ENCODE results near the gene PTBP3. TPM values are rescaled to one million over a fixed set of nuclear protein-coding genes. Genes with fewer than 3 reads are reported as not detected.

PTBP3 gene
- polyA plus RNA-seq, 2 of the 4 experiments (the other 2 are of a cell fraction) = 55.7 to 105 TPM

DNA sequence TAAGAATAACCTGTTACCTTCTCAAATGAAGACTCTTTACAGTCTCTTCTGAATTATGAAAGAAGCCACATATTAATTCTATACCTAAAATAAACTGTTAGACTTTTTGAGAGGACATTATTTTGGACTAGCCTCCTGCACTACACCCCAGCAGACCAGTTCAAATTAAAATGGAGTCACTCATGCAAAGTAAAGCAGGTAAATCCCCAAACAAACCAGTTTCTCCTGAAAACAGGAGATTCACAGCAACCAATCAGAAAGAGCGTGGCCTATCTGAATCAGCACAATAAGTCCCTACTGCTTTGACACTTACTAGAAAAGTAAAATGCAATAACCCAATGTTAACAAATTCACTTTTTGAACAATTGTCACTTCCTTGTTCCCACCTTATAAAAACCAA lies 58.8 kb downstream of the PTBP3 start:
- no peak for ATAC-seq
- ChIA-PET POLR2A (no interaction called here), CTCF (no interaction called here)
- Histone ChIP-seq H3K9me3 (no peaks in the 10 kb centered on the region), H3K27ac (no peak overlapping the region), H3K4me2 (no peak overlapping the region), H3K4me3 (no peak overlapping the region), H3K4me1 (peaks cover 40% of the 10 kb centered on the region)
- FAIRE-seq = no peak
- TF ChIP-seq, protein P1, sequence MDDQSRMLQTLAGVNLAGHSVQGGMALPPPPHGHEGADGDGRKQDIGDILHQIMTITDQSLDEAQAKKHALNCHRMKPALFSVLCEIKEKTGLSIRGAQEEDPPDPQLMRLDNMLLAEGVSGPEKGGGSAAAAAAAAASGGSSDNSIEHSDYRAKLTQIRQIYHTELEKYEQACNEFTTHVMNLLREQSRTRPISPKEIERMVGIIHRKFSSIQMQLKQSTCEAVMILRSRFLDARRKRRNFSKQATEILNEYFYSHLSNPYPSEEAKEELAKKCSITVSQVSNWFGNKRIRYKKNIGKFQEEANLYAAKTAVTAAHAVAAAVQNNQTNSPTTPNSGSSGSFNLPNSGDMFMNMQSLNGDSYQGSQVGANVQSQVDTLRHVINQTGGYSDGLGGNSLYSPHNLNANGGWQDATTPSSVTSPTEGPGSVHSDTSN (IDR thresholded peaks at IDR 0.05) = no peak
- TF ChIP-seq KDM5A (IDR thresholded peaks at IDR 0.05) (no peak), CBX8 (IDR thresholded peaks at IDR 0.05) (no peak), GATA3 (IDR thresholded peaks at IDR 0.05; ENCODE audit: borderline replicate concordance) (no peak), ESRRA (IDR thresholded peaks at IDR 0.05; ENCODE audit: borderline replicate concordance, low read length) (no peak), MAZ (IDR thresholded peaks at IDR 0.05; ENCODE audit: borderline replicate concordance, low read depth, low read length) (no peak), ZFP36 (IDR thresholded peaks at IDR 0.05; ENCODE audit: borderline replicate concordance, partially characterized antibody) (no peak), ZNF302 (CRISPR knock-in tag; IDR thresholded peaks at IDR 0.05) (no peak), EHF (CRISPR knock-in tag; IDR thresholded peaks at IDR 0.05) (no peak), PHF8 (IDR thresholded peaks at IDR 0.05; ENCODE audit: borderline replicate concordance, low read depth) (no peak), SREBF2 (IDR thresholded peaks at IDR 0.05) (no peak), KDM1A (IDR thresholded peaks at IDR 0.05; ENCODE audit: low read depth) (no peak), BHLHE40 (IDR thresholded peaks at IDR 0.05; ENCODE audit: low read depth, low read length) (no peak)
- TF ChIP-seq, protein P2, sequence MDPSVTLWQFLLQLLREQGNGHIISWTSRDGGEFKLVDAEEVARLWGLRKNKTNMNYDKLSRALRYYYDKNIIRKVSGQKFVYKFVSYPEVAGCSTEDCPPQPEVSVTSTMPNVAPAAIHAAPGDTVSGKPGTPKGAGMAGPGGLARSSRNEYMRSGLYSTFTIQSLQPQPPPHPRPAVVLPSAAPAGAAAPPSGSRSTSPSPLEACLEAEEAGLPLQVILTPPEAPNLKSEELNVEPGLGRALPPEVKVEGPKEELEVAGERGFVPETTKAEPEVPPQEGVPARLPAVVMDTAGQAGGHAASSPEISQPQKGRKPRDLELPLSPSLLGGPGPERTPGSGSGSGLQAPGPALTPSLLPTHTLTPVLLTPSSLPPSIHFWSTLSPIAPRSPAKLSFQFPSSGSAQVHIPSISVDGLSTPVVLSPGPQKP (IDR thresholded peaks at IDR 0.05; ENCODE audit: low read depth, low read length) = no peak
- no peak for DNase-seq (ENCODE audit: low read depth in 1 of 2, low spot score in 1 of 2)
- 100% methylated on average over 1 of the region's 1 CpG for WGBS (ENCODE audit: missing lambda C conversion rate)

DNA sequence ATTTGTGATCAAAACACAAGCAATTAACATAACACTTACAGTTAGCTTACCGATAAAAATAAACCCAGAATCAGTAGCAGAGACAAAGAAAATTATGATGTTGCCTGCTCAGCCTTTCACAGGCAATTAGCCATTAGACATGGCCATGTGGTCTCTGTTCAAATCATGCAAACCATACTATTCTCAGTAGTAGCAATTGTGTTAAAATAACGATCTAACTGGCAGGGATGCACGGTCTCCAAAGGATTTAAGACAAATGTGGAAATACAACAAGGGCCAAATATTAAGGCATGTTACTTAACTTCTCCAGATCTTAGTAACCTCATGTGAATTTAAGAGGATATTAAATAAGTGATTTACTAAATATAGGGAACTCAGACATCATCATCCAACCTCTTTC lies 59.5 kb downstream of the PTBP3 start:
- ATAC-seq (no peak), DNase-seq (ENCODE audit: low read depth in 1 of 2, low spot score in 1 of 2) (no peak), FAIRE-seq (no peak)
- CTCF ChIA-PET = interaction anchor here (1.4 kb wide), 1 partner anchor 87 kb away, joined by 3 read pairs; no protein-coding TSS in a partner anchor
- Histone ChIP-seq H3K27ac (no peak overlapping the region), H3K4me1 (peaks cover 36% of the 10 kb centered on the region), H3K4me2 (no peak overlapping the region), H3K9me3 (no peaks in the 10 kb centered on the region), H3K4me3 (no peak overlapping the region)
- POLR2A ChIA-PET = no interaction called here
- 86% methylated on average over 3 of the region's 3 CpGs for WGBS (ENCODE audit: missing lambda C conversion rate)
- TF ChIP-seq FOXS1 (CRISPR knock-in tag; IDR thresholded peaks at IDR 0.05) (no peak), CBX8 (IDR thresholded peaks at IDR 0.05) (no peak), PHF8 (IDR thresholded peaks at IDR 0.05; ENCODE audit: borderline replicate concordance, low read depth) (no peak), MAFK (IDR thresholded peaks at IDR 0.05; ENCODE audit: partially characterized antibody) (no peak), EHMT2 (IDR thresholded peaks at IDR 0.05; ENCODE audit: low read depth) (no peak), JUNB (IDR thresholded peaks at IDR 0.05) (no peak), ESRRA (IDR thresholded peaks at IDR 0.05; ENCODE audit: borderline replicate concordance, low read length) (no peak)
- TF ChIP-seq, protein P3, sequence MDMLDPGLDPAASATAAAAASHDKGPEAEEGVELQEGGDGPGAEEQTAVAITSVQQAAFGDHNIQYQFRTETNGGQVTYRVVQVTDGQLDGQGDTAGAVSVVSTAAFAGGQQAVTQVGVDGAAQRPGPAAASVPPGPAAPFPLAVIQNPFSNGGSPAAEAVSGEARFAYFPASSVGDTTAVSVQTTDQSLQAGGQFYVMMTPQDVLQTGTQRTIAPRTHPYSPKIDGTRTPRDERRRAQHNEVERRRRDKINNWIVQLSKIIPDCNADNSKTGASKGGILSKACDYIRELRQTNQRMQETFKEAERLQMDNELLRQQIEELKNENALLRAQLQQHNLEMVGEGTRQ (IDR thresholded peaks at IDR 0.05) = no peak
- TF ChIP-seq, protein P4, sequence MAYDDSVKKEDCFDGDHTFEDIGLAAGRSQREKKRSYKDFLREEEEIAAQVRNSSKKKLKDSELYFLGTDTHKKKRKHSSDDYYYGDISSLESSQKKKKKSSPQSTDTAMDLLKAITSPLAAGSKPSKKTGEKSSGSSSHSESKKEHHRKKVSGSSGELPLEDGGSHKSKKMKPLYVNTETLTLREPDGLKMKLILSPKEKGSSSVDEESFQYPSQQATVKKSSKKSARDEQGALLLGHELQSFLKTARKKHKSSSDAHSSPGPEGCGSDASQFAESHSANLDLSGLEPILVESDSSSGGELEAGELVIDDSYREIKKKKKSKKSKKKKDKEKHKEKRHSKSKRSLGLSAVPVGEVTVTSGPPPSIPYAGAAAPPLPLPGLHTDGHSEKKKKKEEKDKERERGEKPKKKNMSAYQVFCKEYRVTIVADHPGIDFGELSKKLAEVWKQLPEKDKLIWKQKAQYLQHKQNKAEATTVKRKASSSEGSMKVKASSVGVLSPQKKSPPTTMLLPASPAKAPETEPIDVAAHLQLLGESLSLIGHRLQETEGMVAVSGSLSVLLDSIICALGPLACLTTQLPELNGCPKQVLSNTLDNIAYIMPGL (CRISPR knock-in tag; IDR thresholded peaks at IDR 0.05; ENCODE audit: borderline replicate concordance) = no peak
- TF ChIP-seq, protein P5, sequence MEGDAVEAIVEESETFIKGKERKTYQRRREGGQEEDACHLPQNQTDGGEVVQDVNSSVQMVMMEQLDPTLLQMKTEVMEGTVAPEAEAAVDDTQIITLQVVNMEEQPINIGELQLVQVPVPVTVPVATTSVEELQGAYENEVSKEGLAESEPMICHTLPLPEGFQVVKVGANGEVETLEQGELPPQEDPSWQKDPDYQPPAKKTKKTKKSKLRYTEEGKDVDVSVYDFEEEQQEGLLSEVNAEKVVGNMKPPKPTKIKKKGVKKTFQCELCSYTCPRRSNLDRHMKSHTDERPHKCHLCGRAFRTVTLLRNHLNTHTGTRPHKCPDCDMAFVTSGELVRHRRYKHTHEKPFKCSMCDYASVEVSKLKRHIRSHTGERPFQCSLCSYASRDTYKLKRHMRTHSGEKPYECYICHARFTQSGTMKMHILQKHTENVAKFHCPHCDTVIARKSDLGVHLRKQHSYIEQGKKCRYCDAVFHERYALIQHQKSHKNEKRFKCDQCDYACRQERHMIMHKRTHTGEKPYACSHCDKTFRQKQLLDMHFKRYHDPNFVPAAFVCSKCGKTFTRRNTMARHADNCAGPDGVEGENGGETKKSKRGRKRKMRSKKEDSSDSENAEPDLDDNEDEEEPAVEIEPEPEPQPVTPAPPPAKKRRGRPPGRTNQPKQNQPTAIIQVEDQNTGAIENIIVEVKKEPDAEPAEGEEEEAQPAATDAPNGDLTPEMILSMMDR (IDR thresholded peaks at IDR 0.05) = no peak
- TF ChIP-seq, protein P2 (IDR thresholded peaks at IDR 0.05; ENCODE audit: low read depth, low read length) = no peak
- TF ChIP-seq, protein P1 (IDR thresholded peaks at IDR 0.05) = no peak

Data from A549 (cell line).